GM18505 (cell line): Measurements from ENCODE around the gene CORO1C.
"Not testable (repeated sequence)": the region's sequence is repeated elsewhere in the genome, so short reads cannot be mapped to it uniquely, and the experiment has no call there.

Experiments used
- ATAC-seq: cut with Tn5 transposase; IDR thresholded peaks from one replicate; pipeline ENCODE4 v1.9.1; 2021; ENCODE audit not compliant: unreplicated experiment
- POLR2A ChIP-seq: IDR thresholded peaks from 4 replicates; pipeline ENCODE4 v1.6.1; 2011; ENCODE audit warnings: borderline replicate concordance; ENCODE audit not compliant: insufficient read depth, insufficient read length; ENCODE audit errors: extremely low read depth

CORO1C gene

GRCh38 chr12:108642269-108642870 lies 88.9 kb downstream of the CORO1C start:
- no peak for TF ChIP-seq POLR2A
- ATAC-seq, result no peak

- no peak for TF ChIP-seq POLR2A
Observed at GRCh38 chr12:108641446-108642268, 89.7 kb downstream of the CORO1C start.

GRCh38 chr12:108640802-108641445 lies 90.4 kb downstream of the CORO1C start:
- ATAC-seq, result no peak
- no peak for TF ChIP-seq POLR2A

More at GRCh38 chr12:108641446-108642268, 89.7 kb downstream of the CORO1C start:
- no peak for ATAC-seq

GRCh38 chr12:108638997-108639822 lies 92.1 kb downstream of the CORO1C start:
- ATAC-seq, result no peak
- TF ChIP-seq POLR2A, result peak; percentile 32

GRCh38 chr12:108638141-108638827 lies 93.0 kb downstream of the CORO1C start:
- no peak for ATAC-seq
- TF ChIP-seq POLR2A, result no peak

- no peak for ATAC-seq
- peak; percentile 26 for TF ChIP-seq POLR2A
Observed at GRCh38 chr12:108637222-108637971, 93.9 kb downstream of the CORO1C start.

- ATAC-seq, result no peak
- TF ChIP-seq POLR2A, result no peak
Observed at GRCh38 chr12:108635997-108636808, 95.1 kb downstream of the CORO1C start.

GRCh38 chr12:108635201-108635996 lies 95.9 kb downstream of the CORO1C start:
- peak; percentile 93 for TF ChIP-seq POLR2A
- peak; percentile 40 for ATAC-seq

- TF ChIP-seq POLR2A, result peak; percentile 32
- no peak for ATAC-seq
Observed at GRCh38 chr12:108634341-108634751, 97.0 kb downstream of the CORO1C start.

- peak; percentile 65 for TF ChIP-seq POLR2A
- peak; percentile 63 for ATAC-seq
Observed at GRCh38 chr12:108633534-108634248, 97.6 kb downstream of the CORO1C start, which contains the start of gene SELPLG. Gene SELPLG, minus strand, starts transcription at chr12:108633894. Its CDS starts 9,587 bp downstream, at chr12:108624307.

- TF ChIP-seq POLR2A, result no peak
- no peak for ATAC-seq
Observed at GRCh38 chr12:108633081-108633533, 98.2 kb downstream of the CORO1C start.

GRCh38 chr12:108631261-108631660 lies 100.1 kb downstream of the CORO1C start:
- ATAC-seq, result not testable (repeated sequence)
